ENCODE measurements around the gene RALA. TPM values are rescaled to one million over a fixed set of nuclear protein-coding genes. Genes with fewer than 3 reads are reported as not detected.

Gene RALA
- total RNA-seq, 1 experiment from 2014 or later: 41.7 TPM

- BruUV-seq (replicated peaks): no TSS peak
- H3K27me3 ChIP-seq (replicated peaks; ENCODE audit: control insufficient read depth, insufficient read depth, low read length): no peaks in the 10 kb centered on the region
- Mint-ChIP-seq H3K27ac (ENCODE audit: unreplicated experiment) (no peak overlapping the region), H3K27me3 (ENCODE audit: insufficient read depth, unreplicated experiment) (no peaks in the 10 kb centered on the region), H3K4me1 (ENCODE audit: low read depth, unreplicated experiment) (no peaks in the 10 kb centered on the region), H3K4me3 (ENCODE audit: unreplicated experiment) (no peak overlapping the region), H3K9me3 (ENCODE audit: unreplicated experiment) (no peaks in the 10 kb centered on the region), H3K36me3 (ENCODE audit: insufficient read depth, unreplicated experiment) (peaks cover 12% of the 10 kb centered on the region)
- DNase-seq: peak in 1 of 2 experiments; percentile 38
- TF ChIP-seq CTCF (IDR thresholded peaks at IDR 0.05; ENCODE audit: insufficient read depth in 1 of 2, low read depth in 1 of 2, low read length in 1 of 2, severe bottlenecking in 1 of 2, unreplicated experiment in 1 of 2): peak; percentile 4 to 41
- intact Hi-C loops (cut with micrococcal nuclease; ENCODE audit: unreplicated experiment): no loop called here
- POLR2A ChIA-PET: no interaction called here
- H3K36me3 ChIP-seq (ENCODE audit: control insufficient read depth, insufficient read depth, low read length): no peaks in the 10 kb centered on the region
- H3K4me1 ChIP-seq: no peaks in the 10 kb centered on the region
- H3K4me3 ChIP-seq (ENCODE audit: low read depth, low read length): no peak overlapping the region
- H3K9me3 ChIP-seq: no peaks in the 10 kb centered on the region
- CTCF ChIA-PET: interaction anchor here (9.6 kb wide), 1 partner anchor 163 kb away, joined by 123 read pairs; no protein-coding TSS in a partner anchor
Measured at GRCh38 chr7:39741942-39742623, 118.7 kb downstream of the RALA start.

- no peak overlapping the region for H3K4me3 ChIP-seq (ENCODE audit: low read depth, low read length)
- DNase-seq: no peak
- no peaks in the 10 kb centered on the region for H3K9me3 ChIP-seq
- no TSS peak for BruUV-seq (replicated peaks)
- Mint-ChIP-seq H3K4me3 (ENCODE audit: unreplicated experiment) (no peak overlapping the region), H3K36me3 (ENCODE audit: insufficient read depth, unreplicated experiment) (peaks cover 12% of the 10 kb centered on the region), H3K4me1 (ENCODE audit: low read depth, unreplicated experiment) (no peaks in the 10 kb centered on the region), H3K27me3 (ENCODE audit: insufficient read depth, unreplicated experiment) (no peaks in the 10 kb centered on the region), H3K27ac (ENCODE audit: unreplicated experiment) (no peak overlapping the region), H3K9me3 (ENCODE audit: unreplicated experiment) (no peaks in the 10 kb centered on the region)
- no peaks in the 10 kb centered on the region for H3K27me3 ChIP-seq (replicated peaks; ENCODE audit: control insufficient read depth, insufficient read depth, low read length)
- H3K4me1 ChIP-seq: peaks cover 2% of the 10 kb centered on the region; the same call in 1 of the 2 replicates
- POLR2A ChIA-PET: no interaction called here
- TF ChIP-seq CTCF (IDR thresholded peaks at IDR 0.05; ENCODE audit: insufficient read depth in 1 of 2, low read depth in 1 of 2, low read length in 1 of 2, severe bottlenecking in 1 of 2, unreplicated experiment in 1 of 2): no peak
- intact Hi-C loops (cut with micrococcal nuclease; ENCODE audit: unreplicated experiment): no loop called here
- CTCF ChIA-PET: interaction anchor here (9.6 kb wide), 1 partner anchor 165 kb away, joined by 123 read pairs; no protein-coding TSS in a partner anchor
- H3K36me3 ChIP-seq (ENCODE audit: control insufficient read depth, insufficient read depth, low read length): no peaks in the 10 kb centered on the region
Measured at GRCh38 chr7:39744620-39745019, 121.2 kb downstream of the RALA start.

- Mint-ChIP-seq H3K9me3 (ENCODE audit: unreplicated experiment) (no peaks in the 10 kb centered on the region), H3K36me3 (ENCODE audit: insufficient read depth, unreplicated experiment) (peaks cover 12% of the 10 kb centered on the region), H3K27me3 (ENCODE audit: insufficient read depth, unreplicated experiment) (no peaks in the 10 kb centered on the region), H3K4me3 (ENCODE audit: unreplicated experiment) (no peak overlapping the region), H3K27ac (ENCODE audit: unreplicated experiment) (no peak overlapping the region), H3K4me1 (ENCODE audit: low read depth, unreplicated experiment) (peaks cover 5% of the 10 kb centered on the region)
- H3K9me3 ChIP-seq: no peaks in the 10 kb centered on the region
- ChIA-PET CTCF (interaction anchor here (9.6 kb wide), 1 partner anchor 166 kb away, joined by 123 read pairs; no protein-coding TSS in a partner anchor), POLR2A (interaction anchor here (0.6 kb wide), 1 partner anchor 568 kb away, joined by 4 read pairs; no protein-coding TSS in a partner anchor)
- no peaks in the 10 kb centered on the region for H3K27me3 ChIP-seq (replicated peaks; ENCODE audit: control insufficient read depth, insufficient read depth, low read length)
- intact Hi-C loops (cut with micrococcal nuclease; ENCODE audit: unreplicated experiment): no loop called here
- no TSS peak for BruUV-seq (replicated peaks)
- H3K36me3 ChIP-seq (ENCODE audit: control insufficient read depth, insufficient read depth, low read length): no peaks in the 10 kb centered on the region
- no peak for TF ChIP-seq CTCF (IDR thresholded peaks at IDR 0.05; ENCODE audit: insufficient read depth in 1 of 2, low read depth in 1 of 2, low read length in 1 of 2, severe bottlenecking in 1 of 2, unreplicated experiment in 1 of 2)
- no peak overlapping the region for H3K4me3 ChIP-seq (ENCODE audit: low read depth, low read length)
- peaks cover 9% of the 10 kb centered on the region for H3K4me1 ChIP-seq
- DNase-seq: no peak
Measured at GRCh38 chr7:39745320-39745719, 121.9 kb downstream of the RALA start.

All from Caco-2 (cell line).